ENCODE data around the gene CP.
A peak's percentile ranks its signal among the peaks of the same experiment; 100 is the strongest.

CP gene

DNA sequence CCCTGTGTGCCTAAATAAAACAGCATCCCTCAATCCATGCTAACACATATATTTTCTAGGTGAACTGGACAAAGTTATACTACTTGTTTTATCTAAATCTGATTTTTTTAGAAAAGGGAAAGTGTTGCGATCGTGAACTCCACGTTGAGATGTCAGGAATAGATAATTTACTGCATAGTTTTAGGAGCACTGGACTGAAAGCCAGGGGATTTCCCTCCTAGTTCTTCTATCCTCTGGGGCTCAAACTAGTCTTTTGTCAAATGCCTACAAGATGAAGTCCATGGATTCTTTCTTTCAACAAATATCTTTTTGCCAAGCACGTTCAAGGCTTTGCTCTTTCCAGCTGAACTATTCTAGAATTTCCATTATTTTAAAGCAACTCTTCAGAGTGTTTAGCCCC, 92.8 kb downstream of the CP start:
- no peak for DNase-seq (ENCODE audit: extremely low read depth, insufficient read length)
- peak overlapping the region; percentile 88 for H3K4me3 ChIP-seq (replicated peaks; ENCODE audit: low read depth, low read length)
- TF ChIP-seq, protein P1, sequence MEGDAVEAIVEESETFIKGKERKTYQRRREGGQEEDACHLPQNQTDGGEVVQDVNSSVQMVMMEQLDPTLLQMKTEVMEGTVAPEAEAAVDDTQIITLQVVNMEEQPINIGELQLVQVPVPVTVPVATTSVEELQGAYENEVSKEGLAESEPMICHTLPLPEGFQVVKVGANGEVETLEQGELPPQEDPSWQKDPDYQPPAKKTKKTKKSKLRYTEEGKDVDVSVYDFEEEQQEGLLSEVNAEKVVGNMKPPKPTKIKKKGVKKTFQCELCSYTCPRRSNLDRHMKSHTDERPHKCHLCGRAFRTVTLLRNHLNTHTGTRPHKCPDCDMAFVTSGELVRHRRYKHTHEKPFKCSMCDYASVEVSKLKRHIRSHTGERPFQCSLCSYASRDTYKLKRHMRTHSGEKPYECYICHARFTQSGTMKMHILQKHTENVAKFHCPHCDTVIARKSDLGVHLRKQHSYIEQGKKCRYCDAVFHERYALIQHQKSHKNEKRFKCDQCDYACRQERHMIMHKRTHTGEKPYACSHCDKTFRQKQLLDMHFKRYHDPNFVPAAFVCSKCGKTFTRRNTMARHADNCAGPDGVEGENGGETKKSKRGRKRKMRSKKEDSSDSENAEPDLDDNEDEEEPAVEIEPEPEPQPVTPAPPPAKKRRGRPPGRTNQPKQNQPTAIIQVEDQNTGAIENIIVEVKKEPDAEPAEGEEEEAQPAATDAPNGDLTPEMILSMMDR (IDR thresholded peaks at IDR 0.05; ENCODE audit: insufficient read depth, low read length, poor library complexity, severe bottlenecking): no peak
- H3K27me3 ChIP-seq (replicated peaks; ENCODE audit: control insufficient read depth, insufficient read depth, low read length): peaks cover 1% of the 10 kb centered on the region; the same call in 1 of the 2 replicates
- no peaks in the 10 kb centered on the region for H3K36me3 ChIP-seq (ENCODE audit: control insufficient read depth, insufficient read depth, low read length)

DNA sequence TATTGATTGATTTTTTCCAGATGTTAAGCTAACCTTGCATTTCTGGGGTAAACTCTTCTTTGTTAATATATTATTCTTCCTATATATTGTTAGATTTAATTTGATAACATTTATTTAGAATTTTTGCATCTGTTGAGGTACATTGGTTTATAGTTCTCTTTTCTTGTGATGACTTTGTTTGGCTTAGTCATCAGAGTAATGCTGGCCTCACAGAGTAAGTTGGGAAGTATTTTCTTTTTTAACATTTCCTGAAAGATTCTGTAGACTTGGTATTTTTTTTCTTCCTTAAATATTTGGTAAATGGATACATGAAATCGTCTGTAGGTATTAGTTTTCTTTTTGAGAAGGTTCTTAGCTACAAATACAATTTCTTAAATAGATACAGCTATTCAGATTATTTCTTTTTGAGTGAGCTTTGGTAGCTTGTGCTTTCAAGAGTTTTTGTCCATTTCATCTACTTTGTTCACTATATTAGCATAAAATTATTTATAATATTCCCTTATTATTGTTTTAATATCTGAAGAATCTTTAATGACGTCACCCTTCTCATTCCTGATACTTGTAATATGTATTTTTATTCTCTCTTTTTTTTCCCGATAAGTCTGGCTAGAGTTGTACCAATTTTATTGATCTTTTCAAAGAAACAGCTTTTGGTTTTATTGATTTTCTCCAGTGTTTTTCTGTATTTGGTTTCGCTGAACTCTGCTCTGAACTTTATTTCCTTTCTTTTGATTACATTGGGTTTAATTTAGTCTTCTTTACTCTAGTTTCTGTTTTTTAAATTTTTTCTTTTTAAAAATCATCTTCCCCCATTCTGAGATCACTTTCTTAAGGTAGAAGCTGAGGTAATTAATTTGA, 98.7 kb downstream of the CP start:
- Histone ChIP-seq H3K4me3 (replicated peaks; ENCODE audit: low read depth, low read length) (no peak overlapping the region), H3K36me3 (ENCODE audit: control insufficient read depth, insufficient read depth, low read length) (no peaks in the 10 kb centered on the region), H3K27me3 (replicated peaks; ENCODE audit: control insufficient read depth, insufficient read depth, low read length) (peaks cover 1% of the 10 kb centered on the region; the same call in 1 of the 2 replicates)
- TF ChIP-seq, protein P1 (IDR thresholded peaks at IDR 0.05; ENCODE audit: insufficient read depth, low read length, poor library complexity, severe bottlenecking): no peak
- no peak for DNase-seq (ENCODE audit: extremely low read depth, insufficient read length)

Data from GM06990 (cell line).